Frontal cortex (tissue), 4 donors: ENCODE results near the gene NUDT13. TPM values are rescaled to one million over a fixed set of nuclear protein-coding genes. Genes with fewer than 3 reads are reported as not detected.
A peak's percentile ranks its signal among the peaks of the same experiment; 100 is the strongest.

Source experiments
- DNase-seq, 2 donors: peaks; one replicate each; pipeline ENCODE4 v3.0.0; 2012; ENCODE audit warnings: low spot score in 2 of 2
- FAIRE-seq: peaks from 2 replicates; lab custom pipeline; 2012; peaks lifted over from hg19 to GRCh38; lab: Jason Lieb, UNC
- small RNA-seq: library from RNA; depleted of rRNA; stranded (forward); fragments of <200 nt; gene quantifications from one replicate; pipeline ENCODE3, GENCODE V24; 2014
- total RNA-seq: library from RNA; depleted of rRNA; stranded (reverse); fragments of >200 nt; gene quantifications from one replicate; pipeline ENCODE4 v1.2.3, GENCODE V29; 2014
- donor health status: control.
- donor health status: control.
- donor health status: control.

NUDT13 gene
- total RNA-seq, 1 donor from 2014 or later = 0.41 TPM

GRCh38 chr10:73159038-73159648, 48.9 kb downstream of the NUDT13 start:
- FAIRE-seq (peak; percentile 89), DNase-seq (peak; percentile 17 to 31)

DNA sequence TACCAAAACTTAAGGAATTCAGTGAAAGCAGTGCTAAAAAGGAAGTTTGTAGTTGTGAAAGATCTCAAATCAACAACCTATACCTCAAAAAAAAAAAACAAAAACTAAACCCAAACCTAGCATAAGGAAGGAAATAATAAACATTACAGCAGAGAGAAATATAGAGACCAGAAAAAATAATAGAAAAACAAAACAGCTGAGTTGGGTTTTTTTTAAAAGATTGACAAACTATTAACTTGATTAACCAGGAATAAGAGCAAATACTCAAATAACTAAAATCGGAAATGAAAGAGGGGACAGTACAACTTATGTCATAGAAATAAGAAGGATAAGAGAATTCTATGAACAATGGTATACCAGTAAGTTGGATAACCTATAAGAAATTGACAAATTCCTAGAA, 50.8 kb downstream of the NUDT13 start:
- no peak for DNase-seq
- no peak for FAIRE-seq

- DNase-seq = no peak
- no peak for FAIRE-seq
Observed at GRCh38 chr10:73161662-73162061, 51.4 kb downstream of the NUDT13 start.

DNA sequence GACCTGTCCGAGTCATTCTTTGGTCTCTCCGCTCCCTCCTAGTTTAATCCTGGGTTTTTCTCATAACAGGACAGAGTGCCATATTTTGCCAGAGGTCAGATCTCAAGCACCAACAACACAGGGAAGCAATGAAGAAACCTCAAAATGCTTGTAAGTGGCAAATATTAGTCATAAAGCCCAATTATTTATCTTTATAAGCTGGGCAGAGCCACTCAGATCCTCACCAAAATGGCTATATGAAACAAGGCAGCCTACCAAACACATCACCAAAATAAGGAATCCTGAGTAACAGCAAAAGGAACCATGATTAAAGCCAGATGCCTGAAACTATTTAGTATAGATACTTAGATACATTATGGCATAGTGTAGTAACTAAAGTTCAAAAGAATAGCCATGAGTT, 52.8 kb downstream of the NUDT13 start:
- FAIRE-seq = no peak
- no peak for DNase-seq

DNA sequence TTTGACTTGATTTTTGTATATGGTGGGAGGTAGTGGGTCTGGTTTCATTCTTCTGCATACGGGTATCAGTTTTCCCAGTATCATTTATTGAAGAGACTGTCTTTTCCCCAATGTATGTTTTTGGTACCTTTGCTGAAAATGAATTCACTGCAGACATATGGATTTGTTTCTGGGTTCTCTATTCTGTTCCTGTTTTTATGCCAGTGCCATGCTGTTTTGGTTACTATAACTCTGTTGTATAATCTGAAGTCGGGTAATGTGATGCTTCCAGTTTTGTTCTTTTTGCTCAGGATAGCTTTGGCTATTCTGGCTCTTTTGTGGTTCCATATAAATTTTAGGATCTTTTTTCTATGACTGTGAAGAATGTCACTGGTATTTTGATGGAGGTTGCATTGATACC, 56.7 kb downstream of the NUDT13 start:
- DNase-seq = no peak
- no peak for FAIRE-seq

DNA sequence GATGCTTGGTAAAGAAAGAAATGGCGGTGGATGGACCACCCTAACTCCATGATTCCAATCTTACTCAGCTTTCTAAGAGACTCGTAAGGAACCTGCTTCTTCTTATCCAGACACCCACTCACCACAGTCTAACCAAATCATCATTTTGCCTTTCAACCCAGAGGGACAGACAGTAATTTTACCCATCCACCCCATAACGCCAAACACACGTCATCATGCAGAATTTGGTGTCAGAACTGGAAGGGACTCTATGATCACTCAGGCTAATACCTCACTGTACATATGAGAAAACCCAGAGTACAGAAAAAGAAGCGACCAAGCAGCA, 57.2 kb downstream of the NUDT13 start:
- DNase-seq = peak in 1 of 2 donors; percentile 15
- FAIRE-seq = no peak

GRCh38 chr10:73167783-73168464, 57.7 kb downstream of the NUDT13 start, which contains the start of the genes ECD and FAM149B1:
ECD (minus strand) TSS chr10:73168008; CDS start chr10:73163937, 4,071 bp downstream.
FAM149B1 (plus strand) TSS chr10:73168119; CDS start chr10:73168340, 221 bp downstream.
- DNase-seq = peak; percentile 85 to 86
- FAIRE-seq = no peak

DNA sequence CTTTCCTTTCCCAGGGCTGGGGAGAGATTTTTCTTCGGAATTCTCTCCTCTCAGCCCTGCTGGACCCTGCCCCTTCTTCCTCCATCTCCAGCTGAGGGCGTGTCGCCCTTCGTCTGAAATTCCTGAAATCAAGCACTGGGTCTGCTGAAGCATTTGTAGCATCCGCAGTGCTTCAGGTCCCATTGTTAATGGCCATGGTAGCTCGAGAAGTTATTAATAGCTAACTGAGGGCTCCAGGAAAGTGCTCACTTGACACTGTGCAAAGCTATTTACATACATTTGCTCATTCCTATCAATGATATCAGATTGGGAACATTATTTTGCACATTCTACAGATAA, 58.2 kb downstream of the NUDT13 start:
- FAIRE-seq = no peak
- peak in 1 of 2 donors; percentile 31 for DNase-seq

DNA sequence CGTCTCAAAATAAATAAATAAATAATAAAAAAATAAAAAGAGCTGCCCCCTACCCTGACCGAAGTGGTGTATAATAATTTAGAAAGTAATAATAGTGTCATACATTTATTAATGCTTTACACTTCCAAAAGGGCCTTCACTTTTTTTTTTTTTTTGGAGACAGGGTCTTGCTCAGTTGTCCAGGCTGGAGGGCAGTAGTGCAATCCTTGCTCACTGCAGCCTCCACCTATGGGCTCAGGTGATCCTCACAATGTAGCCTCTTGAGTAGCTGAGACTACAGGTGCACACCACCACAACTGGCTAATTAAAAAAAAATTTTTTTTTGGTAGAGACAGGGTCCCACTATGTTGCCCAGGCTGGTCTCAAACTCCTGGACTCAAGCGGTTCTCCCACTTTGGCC, 59.1 kb downstream of the NUDT13 start:
- DNase-seq = no peak
- no peak for FAIRE-seq

DNA sequence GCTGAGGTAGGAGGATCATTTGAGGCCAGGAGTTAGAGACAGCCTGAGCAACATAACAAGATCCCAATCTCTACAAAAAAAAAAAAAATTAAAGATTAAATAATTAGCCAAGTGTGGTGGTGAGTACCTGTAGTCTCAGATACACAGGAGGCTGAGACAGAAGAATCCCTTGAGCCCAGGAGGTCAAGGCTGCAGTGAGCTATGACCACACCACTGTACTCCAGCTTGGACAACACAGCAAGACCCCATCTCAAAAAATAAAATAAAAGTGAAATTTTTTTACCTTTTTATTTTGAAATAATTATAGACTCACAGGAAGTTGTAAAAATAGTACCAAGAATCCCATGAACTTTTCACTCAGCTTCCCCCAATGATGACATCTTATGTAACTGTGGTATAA, 62.6 kb downstream of the NUDT13 start:
- DNase-seq = no peak
- FAIRE-seq = no peak

- no peak for DNase-seq
- FAIRE-seq = no peak
Observed at GRCh38 chr10:73174148-73174925, 64.1 kb downstream of the NUDT13 start.

Small RNA genes within 50 kb of the gene (small RNA-seq; reads per million reads assigned to genes)
- gene RF00019 (not detected), gene SNORA11F (1.3 reads per million, percentile 72 among the genes with 10 or more reads in this experiment)

Other genes starting within 250 kb of the NUDT13 start
- 1.2 TPM for gene OIT3, start 216.7 kb upstream of the NUDT13 start, total RNA-seq
- 0.41 TPM for gene PLA2G12B, start 155.6 kb upstream of the NUDT13 start, total RNA-seq
- gene P4HA1, start 13.6 kb upstream of the NUDT13 start, total RNA-seq = 29.8 TPM
- gene ECD, start 57.6 kb downstream of the NUDT13 start, total RNA-seq = 25.7 TPM
- 31.4 TPM for gene FAM149B1, start 57.7 kb downstream of the NUDT13 start, total RNA-seq
- gene DNAJC9, start 136.8 kb downstream of the NUDT13 start, total RNA-seq = 79.1 TPM
- gene MRPS16, start 142.2 kb downstream of the NUDT13 start, total RNA-seq = 126 TPM
- gene CFAP70, start 248.4 kb downstream of the NUDT13 start, total RNA-seq = 0.82 TPM